Breast epithelium (tissue), 4 donors: ENCODE data around the gene GHRH. TPM values are rescaled to one million over a fixed set of nuclear protein-coding genes. Genes with fewer than 3 reads are reported as not detected.

Source experiments
- DNase-seq, 2 donors: peaks; one replicate each; pipeline ENCODE4 v3.0.0-alpha.2; 2019; ENCODE audit warnings: low spot score in 2 of 2
- H3K27ac ChIP-seq, 2 donors: fragments of 200-600 bp; sonication (generic) in 1 of 2; one replicate each; pipeline ENCODE4 v1.5.1; 2016 to 2019; ENCODE audit warnings: mild to moderate bottlenecking in 1 of 2
- H3K27me3 ChIP-seq, 2 donors: fragments of 200-600 bp; sonication (generic) in 1 of 2; one replicate each; pipeline versions ENCODE4 v1.5.1 to v1.6.0; 2017 to 2019; ENCODE audit warnings: control low read depth in 1 of 2, mild to moderate bottlenecking in 1 of 2
- H3K36me3 ChIP-seq: fragments of 200-600 bp; one replicate; pipeline ENCODE4 v1.5.1; 2019
- H3K4me1 ChIP-seq, 2 donors: fragments of 200-600 bp; sonication (generic); one replicate each; pipeline ENCODE4 v1.5.1; 2016 to 2019; ENCODE audit warnings: control low read depth in 1 of 2
- H3K4me3 ChIP-seq, 3 donors: fragments of 200-600 bp; sonication (generic); 1 replicate in 2 of 3; 2 replicates in 1 of 3; pipeline ENCODE4 v1.5.1; 2016 to 2019; ENCODE audit warnings: mild to moderate bottlenecking in 3 of 3, moderate library complexity in 2 of 3
- H3K9me3 ChIP-seq, 2 donors: fragments of 200-600 bp; sonication (generic) in 1 of 2; one replicate each; pipeline ENCODE4 v1.5.1; 2016 to 2019; ENCODE audit warnings: control low read depth in 1 of 2
- CTCF ChIP-seq, 3 donors: fragments of 450-650 bp; IDR thresholded peaks; one replicate each; pipeline ENCODE4 v1.5.1; 2016 to 2017; ENCODE audit warnings: antibody characterized with exemption in 3 of 3, mild to moderate bottlenecking in 3 of 3, moderate library complexity in 3 of 3
- POLR2A ChIP-seq: fragments of 450-650 bp; IDR thresholded peaks from one replicate; pipeline ENCODE4 v1.6.1; 2016; ENCODE audit warnings: antibody characterized with exemption, mild to moderate bottlenecking, moderate library complexity
- POLR2AphosphoS5 ChIP-seq, 3 donors: sonication (generic); formaldehyde crosslinking; IDR thresholded peaks; one replicate each; pipeline ENCODE4 v1.6.1; 2017; ENCODE audit warnings: antibody characterized with exemption in 3 of 3
- intact Hi-C: fragments of 100-400 bp; cut with DNase I; formaldehyde crosslinking; loops from one replicate; pipeline ENCODE4 v1.15.1; 2023; ENCODE audit warnings: low total_unique reads
- total RNA-seq, 3 donors: library from RNA; depleted of rRNA; stranded (reverse); fragments of >200 nt; gene quantifications; one replicate each; pipeline ENCODE4 v1.1.0, GENCODE V29; 2016

The GHRH gene
- total RNA-seq, 3 donors from 2014 or later: not detected

DNA sequence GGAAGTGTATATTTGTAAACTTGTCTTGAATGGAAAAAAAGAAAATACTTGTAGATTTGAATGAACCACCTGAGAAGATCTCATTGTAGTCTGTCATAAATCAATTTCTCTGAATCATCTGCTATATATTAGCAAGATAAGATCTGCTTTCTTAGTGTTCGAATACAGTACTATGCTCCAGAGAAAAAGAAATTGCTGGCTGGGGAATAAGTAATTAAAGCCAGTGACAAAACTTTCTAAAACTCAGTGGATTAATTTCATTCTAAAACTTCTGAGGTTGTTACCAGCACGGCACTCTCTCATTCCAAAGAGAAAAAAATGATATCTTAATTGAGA, 59.8 kb downstream of the GHRH start:
- Histone ChIP-seq H3K9me3 (no peaks in the 10 kb centered on the region), H3K4me1 (no peaks in the 10 kb centered on the region), H3K27ac (peak overlapping the region; percentile 50 to 60), H3K27me3 (no peaks in the 10 kb centered on the region), H3K36me3 (no peaks in the 10 kb centered on the region), H3K4me3 (no peak overlapping the region)
- DNase-seq: no peak
- intact Hi-C loops: loop anchor here (10.0 kb wide), 1 partner anchor 333 kb away; no protein-coding TSS in a partner anchor
- TF ChIP-seq POLR2AphosphoS5 (IDR thresholded peaks at IDR 0.05) (no peak), CTCF (IDR thresholded peaks at IDR 0.05) (no peak), POLR2A (no peak)

Other genes with a start within 250 kb of the GHRH start
- gene RBL1, start 165.8 kb downstream of the GHRH start, total RNA-seq: 10 to 100 TPM in 2 of 3 donors, 1 to 10 TPM in 1; 4.6 to 10.8 (median 10.4) TPM
- 100 to 1,000 TPM; 108 to 161 (median 154) TPM for gene RPN2, start 82.5 kb downstream of the GHRH start, total RNA-seq
- gene MROH8, start 82.3 kb downstream of the GHRH start, total RNA-seq: 1 to 10 TPM; 2.0 to 8.3 (median 2.8) TPM
- 10 to 100 TPM; 31.8 to 42.0 (median 34.7) TPM for gene MANBAL, start 27.8 kb upstream of the GHRH start, total RNA-seq
- 10 to 100 TPM; 12.8 to 25.6 (median 20.6) TPM for gene SRC, start 84.3 kb upstream of the GHRH start, total RNA-seq